8988T (cell line): ENCODE data around the gene MOB1B.
"Not testable (repeated sequence)": the region's sequence is repeated elsewhere in the genome, so short reads cannot be mapped to it uniquely, and the experiment has no call there.

Experiments used
- DNase-seq: peaks from one replicate; pipeline ENCODE4 v3.0.0; 2011

The MOB1B gene

DNA sequence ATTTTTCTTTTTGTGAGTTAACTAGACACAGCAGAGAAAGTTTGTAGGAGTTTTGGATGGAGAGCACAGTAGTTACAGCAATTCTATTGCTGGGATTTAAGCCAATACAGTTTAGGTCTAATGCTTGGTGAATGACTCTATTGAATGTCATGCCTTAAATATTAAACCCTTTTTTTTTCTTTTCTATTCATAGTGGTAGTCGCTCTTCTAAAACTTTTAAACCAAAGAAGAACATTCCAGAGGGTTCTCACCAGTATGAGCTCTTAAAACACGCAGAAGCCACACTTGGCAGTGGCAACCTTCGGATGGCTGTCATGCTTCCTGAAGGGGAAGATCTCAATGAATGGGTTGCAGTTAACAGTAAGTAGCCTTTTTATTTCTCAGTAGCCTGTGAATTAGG is 56.5 kb downstream of the MOB1B start:
- no peak for DNase-seq

DNA sequence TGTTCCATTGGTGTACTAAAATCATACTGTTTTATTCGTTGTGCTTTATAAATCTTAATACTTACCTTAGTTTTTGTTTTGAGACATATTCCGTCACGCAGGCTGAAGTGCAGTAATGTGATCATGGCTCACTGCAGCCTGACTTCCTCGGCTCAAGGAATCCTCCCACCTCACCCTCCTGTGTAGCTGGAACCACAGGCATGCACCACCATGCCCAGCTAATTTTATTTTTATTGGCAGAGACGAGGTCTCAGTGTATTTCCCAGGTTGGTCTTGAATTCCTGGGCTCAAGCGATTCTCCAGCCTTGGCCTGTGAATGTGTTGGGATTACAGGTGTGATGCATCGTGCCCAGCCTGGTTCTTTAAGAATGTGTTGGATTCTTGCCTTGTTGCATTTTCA is 66.9 kb downstream of the MOB1B start:
- no peak for DNase-seq

DNA sequence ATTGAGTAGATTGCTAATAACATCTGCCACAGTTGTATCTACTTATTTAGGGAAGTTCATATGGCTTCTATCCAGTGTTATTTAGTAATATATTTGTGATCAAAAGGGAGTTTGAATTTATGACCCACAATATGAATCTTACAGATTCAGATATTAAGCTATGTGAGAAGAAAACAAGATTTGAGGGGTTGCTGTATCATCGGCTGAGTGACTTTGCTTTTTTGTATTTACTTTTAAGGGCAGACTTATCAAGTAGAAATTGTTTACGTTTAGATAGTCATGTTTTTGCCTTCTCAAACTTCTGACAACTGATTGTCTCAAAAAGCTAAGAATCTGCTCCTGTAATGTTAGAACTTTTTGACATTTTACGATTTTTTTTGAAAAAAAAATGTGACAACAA is 74.1 kb downstream of the MOB1B start:
- no peak for DNase-seq

DNA sequence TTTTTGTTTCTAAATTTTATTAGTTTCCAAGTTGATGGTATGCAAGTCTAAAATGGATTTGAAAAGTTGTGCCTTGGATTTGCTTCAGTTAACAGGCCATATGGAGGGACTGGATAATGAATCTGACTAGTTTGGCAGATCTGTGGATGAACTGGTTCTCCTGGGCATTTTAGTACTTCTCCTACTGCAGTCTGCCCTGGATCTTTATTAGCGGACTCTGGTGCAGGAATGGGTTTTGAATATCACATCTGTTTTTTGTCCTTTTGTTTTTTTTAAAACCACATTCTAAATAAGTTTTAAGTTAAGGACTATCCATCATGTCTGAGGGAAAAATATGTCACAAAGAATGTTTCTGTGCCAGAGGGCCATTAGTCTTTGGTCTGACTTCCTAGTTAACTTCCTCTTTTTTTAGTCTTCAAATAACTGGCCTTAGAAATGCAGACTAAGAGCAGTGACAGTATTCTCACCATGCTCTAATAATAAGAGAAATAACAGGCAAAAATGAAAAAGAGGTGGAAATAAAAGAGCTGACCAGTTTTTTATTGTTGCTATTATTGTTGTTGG is 77.4 kb downstream of the MOB1B start:
- DNase-seq, result no peak

DNA sequence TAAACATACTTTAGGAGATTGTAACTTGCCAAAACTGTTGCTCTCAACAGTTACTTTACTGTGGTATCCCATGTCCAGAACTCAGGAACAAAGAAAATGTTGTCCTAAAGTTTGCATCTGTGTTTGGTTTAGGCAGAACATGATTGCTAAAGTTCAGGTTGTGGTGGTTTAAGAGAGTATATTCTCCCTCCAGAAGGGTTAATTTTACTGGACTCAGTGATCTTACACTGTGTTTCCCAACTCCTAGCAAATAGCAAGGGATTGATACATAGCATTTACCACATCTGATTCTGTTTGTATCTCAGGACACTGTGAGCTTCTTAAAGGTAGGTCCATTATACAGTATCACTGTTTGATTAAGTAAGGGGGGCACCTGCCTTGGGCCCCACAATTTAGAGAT is 78.0 kb downstream of the MOB1B start:
- no peak for DNase-seq

DNA sequence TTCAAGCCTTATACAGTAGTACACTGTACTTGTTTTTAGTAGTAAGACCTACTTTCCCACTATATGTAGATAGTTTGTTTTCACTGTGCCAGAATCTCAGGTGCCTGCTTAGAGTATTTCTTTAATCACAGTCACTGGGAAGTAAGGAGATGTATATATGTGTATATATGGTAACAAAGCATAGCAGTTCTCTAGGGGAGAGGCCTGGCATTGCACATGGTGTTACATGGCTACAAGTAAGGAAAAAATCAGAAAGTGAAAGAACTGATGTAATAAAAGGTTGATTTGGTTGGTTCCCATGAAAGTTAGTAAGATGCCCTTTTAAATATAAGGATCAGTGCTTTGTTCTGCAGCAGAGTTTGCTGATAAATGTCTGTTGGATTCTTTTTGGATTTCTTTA is 81.9 kb downstream of the MOB1B start:
- no peak for DNase-seq

DNA sequence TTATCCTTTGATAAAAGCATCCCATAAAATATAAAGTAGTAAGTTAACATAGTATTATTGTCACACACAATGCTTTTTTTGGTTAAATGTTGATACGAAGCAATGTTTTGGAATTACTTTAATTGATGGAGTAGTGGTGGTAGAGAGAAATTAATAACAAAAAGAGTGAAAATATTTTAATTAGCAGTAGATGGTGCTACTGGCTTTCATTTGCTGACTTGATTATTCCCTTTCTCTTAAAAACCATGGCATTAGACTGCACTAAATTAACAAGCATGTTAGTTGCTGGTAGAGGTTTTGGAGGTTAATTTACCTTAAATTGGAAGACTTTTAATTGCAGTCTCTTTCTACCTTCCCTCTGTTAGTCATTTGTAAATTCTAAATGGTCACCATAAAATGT is 82.4 kb downstream of the MOB1B start:
- no peak for DNase-seq

DNA sequence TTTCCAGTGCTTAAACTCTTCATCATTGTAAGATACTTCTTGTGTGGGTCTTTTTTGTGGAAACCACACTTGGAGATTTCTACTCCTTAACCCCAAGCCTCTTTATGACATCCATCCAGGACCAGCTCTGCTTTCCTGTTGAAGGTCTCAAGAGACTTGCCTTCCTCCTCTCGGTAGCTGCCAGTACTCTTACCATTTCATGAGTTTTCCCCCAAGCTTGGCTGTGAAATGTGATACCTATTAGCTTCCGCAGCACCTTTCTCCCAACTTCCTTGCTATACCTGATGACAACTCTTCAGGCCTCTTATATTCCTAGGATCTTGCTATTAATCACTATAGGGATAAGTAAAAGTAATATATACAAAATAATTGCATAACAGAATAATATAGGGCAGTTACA is 89.4 kb downstream of the MOB1B start:
- DNase-seq, result no peak

DNA sequence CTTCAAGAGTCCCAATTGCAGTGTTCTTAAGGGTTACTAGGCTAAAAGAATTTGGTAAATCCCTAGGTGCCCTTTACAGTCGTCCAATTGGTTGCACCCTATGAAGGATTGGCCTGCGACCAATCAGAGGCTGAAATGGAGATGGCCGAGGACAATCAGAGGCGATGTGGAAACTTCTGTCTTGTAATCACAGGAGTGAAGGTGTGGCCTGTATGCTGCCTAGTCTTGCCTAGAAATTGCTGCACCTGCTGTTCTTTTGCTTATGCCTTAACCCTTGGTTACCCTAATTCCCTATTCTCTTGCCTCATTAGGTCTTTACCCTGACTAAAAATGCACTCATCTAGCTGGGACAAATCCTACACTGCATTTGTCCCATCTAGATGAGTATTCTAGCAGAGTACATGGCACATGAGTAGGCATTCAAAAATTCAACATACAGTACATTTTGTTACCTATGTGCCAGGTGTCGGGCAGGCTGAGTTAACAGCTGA is 90.3 kb downstream of the MOB1B start:
- no peak for DNase-seq

DNA sequence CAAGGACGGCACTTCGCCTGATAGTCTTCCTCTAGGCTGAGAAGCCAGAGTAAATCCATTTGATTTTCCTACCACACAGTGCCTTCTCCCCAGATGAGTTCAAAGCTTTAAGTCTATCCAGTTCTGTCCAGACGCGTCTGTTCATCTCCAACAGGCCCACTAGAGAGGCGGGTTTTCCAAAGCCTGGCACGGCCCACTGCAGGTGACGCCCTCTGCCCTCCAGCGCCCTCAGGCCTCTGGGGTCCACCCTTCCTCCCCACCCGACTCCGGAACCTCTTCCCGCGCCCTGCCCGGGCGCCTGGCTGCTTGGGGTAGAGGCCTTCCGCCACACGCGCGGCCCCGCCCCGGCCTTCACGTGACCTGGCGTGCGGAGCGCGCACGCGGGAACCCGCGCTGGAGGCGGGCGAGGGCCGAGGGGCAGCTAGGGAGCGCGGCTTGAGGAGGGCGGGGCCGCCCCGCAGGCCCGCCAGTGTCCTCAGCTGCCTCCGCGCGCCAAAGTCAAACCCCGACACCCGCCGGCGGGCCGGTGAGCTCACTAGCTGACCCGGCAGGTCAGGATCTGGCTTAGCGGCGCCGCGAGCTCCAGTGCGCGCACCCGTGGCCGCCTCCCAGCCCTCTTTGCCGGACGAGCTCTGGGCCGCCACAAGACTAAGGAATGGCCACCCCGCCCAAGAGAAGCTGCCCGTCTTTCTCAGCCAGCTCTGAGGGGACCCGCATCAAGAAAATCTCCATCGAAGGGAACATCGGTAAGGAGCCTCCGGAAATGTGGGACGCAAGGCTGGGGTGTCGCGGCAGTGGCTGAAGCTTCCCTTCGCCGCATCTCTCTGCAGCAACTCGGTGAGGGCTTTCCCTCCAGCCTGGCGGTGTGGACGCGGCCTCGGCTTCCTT is 91.3 kb downstream of the MOB1B start, which contains the start of gene DCK:
Gene DCK (plus strand): TSS at position 469 of the 888 bp plus-strand sequence. CDS start 187 bp downstream, at position 656.
- DNase-seq, result peak; percentile 65

DNA sequence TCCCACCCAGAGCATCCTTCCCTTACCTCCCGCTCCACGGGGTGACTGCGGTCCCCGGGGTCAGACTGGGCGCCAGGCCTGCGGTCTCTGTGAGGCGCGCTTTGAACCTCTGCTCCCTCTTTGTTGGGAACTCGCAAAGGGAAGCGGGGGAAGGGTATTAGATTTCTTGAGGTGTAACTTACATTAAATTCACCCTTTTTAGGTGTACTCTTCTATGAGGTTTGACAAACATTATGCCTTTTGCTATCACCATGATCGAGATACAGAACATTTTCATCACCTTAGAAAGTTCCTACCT is 91.8 kb downstream of the MOB1B start:
- no peak for DNase-seq

DNA sequence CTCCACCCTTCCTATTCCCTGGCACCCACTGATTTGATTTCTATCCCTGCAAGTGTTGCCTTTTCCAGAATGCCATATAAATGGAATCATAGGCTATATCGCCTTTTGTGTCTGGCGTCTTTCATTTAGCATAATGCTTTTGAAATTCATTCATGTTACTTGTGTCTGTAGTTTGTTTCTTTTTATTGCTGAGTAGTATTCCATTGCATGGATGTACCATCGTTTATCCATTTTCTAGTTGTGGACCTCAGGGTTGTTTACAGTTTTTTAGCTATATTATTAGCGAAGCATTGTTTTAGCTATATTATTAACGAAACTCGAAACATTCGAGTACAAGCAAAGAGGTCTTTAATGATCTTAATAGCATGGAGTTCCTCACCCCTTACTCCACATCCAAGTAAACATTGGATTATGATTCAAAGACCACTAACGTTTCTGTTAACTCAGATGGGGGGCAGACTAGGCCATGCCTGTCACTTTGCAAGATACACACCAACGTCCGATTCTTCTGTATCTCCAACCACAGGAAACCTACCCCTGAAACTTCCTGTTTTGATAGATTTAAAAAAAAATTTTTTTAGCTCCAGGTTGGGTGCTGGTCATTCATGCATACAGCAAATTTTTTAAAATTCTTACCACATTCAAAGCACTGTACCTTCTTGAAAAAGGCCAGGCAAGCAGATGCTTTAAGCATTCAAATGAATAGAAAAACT is 92.4 kb downstream of the MOB1B start:
- no peak for DNase-seq

DNA sequence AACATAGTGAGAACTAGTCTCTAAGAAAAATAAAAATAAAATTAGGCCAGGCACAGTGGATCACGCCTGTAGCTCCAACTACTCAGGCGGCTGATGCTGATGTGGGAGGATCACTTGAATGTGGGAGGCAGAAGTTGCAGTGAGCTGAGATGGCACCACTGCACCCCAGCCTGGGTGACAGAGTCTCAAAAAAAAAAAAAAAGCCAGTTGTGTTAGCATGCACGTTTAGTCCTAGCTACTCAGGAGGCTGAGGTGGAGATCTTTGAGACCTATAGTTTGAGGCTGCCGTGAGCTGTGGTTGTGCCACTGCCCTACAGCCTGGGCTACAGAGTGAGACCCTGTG is 93.8 kb downstream of the MOB1B start:
- DNase-seq, result no peak

DNA sequence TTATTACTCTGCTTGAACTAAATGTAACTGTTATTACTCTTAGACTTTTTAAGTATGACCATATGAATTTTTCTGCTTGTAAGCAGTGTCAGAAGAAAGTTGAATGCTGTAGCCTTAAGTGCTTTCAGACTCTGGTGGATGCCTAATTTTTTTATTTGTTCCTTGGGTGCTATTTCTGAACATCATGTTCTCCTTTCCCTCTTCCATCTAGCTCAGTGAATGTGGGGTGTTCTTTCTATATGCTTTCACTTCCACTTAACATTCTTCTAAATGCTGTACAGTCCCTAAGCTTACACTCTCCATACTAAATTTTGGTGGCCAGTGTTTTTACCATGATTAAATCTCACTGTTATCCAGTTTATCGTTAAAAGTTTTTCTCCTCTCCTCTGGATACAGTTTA is 94.9 kb downstream of the MOB1B start:
- DNase-seq, result no peak

DNA sequence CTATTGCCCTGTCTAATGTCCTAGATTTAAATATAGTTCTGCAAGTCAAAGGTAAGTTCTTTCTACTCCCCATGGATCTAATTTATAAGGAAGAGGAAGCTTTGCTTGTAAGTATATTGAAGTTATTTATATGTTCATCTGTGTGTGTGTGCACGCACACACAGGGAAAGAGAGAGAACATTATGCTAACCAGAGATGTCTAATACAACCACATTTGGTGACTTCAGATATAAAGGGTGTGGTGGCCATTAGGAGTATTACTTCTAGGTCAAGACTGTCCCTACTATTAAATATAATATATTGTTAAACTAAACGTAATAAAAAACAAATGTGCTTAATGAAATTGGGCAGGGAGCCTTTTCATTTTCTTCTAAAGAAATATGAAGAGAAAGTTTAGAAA is 95.4 kb downstream of the MOB1B start:
- no peak for DNase-seq

DNA sequence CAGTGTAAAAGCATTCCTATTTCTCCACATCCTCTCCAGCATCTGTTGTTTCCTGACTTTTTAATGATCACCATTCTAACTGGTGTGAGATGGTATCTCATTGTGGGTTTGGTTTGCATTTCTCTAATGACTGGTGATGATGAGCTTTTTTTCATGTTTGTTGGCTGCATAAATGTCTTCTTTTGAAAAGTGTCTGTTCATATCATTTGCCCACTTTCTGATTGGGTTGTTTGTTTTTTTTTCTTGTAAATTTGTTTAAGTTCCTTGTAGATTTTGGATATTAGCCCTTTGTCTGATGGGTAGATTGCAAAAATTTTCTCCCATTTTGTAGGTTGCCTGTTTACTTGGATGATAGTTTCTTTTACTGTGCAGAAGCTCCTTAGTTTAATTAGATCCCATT is 97.5 kb downstream of the MOB1B start:
- not testable (repeated sequence) for DNase-seq

DNA sequence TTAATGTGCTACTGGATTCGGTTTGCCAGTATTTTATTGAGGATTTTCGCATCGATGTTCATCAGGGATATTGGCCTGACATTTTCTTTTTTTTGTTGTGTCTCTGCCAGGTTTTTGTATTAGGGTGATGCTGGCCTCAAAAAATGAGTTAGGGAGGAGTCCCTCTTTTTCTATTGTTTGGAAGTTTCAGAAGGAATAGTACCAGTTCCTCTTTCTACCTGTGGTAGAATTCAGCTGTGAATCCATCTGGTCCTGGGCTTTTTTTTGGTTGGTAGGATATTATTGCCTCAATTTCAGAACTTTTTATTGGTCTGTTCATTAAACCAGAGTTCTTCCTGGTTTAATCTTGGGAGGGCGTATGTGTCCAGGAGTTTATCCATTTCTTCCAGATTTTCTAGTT is 99.2 kb downstream of the MOB1B start:
- not testable (repeated sequence) for DNase-seq

DNA sequence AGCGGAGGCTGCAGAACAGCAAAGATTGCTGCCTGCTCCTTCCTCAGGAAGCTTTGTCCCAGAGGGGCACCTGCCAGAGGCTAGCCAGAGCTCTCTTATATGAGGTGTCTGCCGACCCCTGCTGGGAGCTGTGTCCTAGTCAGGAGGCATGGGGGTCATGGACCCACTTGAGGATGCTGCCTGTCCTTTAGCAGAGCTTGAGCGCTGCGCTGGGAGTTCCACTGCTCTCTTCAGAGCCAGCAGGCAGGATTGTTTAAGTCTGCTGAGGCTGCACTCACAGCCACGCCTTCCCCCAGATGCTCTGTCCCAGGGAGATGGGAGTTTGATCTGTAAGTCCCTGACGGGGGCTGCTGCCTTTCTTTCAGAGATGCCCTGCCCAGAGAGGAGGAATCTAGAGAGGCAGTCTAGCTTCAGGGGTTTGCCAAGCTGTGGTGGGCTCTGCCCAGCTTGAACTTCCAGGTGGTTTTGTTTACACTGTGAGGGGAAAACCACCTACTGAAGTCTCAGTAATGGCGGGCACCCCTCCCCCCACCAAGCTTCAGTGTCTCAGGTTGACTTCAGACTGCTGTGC is 102.2 kb downstream of the MOB1B start:
- no peak for DNase-seq

DNA sequence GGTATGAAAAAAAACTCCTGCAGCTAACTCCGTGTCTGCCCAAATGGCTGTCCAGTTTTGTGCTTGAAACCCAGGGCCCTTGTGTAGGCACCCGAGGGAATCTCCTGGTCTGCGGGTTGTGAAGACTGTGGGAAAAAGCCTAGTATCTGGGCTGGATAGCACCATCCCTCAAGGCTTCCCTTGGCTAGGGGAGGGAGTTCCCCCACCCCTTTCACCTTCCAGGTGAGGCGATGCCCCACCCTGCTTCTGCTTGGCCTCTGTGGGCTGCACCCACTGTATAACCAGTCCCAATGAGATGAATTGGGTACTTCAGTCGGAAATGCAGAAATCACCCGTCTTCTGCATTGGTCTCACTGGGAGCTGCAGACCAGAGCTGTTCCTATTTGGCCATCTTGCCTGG is 102.9 kb downstream of the MOB1B start:
- not testable (repeated sequence) for DNase-seq

DNA sequence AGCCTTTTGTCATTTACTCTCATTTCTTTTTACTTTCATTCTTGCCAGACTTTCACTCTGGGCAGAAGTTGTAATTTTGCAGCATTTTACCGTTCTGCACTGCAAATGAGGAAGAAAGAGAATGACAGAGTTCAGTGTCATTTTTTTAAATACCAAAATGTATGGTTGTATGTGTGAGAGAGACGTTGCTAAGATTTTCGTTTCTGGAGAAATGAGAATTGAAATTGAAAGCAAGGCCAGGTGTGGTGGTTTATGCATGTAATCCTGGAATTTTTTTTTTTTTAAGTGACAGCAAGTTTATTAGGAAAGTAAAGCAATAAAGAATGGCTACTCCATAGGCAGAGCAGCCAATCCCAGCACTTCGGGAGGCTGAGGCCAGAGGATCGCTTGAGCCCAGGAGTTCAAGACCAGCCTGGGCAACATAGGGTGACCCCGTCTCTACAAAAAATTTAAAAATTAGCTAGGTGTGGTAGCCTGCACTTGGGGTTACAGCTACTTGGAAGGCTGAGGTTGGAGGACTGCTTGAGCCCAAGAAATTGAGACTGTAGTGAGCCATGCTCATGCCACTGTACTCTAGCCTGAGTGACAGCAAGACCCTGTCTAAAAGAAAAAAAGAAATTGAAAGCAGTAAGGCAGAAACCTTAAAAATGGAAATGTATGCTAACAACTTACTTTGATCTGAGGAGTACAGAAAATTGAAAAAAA is 104.2 kb downstream of the MOB1B start:
- DNase-seq, result no peak

DNA sequence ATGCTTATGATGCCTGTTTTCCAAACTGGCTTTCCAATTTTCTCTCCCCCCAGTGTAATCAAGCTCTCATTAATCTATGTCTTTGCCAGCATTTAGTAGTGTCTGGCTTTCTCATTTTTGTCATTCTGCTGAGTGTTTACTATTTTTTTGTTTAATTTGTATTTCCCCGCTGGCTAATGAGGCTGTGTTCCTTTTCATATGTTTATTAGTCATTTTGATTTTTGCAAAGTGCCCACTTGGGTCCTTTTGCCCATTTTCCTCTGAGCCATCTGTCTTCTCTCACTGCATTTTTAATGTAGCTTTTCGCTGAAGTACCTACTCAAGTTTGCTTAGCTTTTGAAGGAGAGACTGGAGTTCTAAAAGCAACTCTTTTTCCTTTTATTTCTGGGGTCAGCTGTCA is 106.0 kb downstream of the MOB1B start:
- no peak for DNase-seq

DNA sequence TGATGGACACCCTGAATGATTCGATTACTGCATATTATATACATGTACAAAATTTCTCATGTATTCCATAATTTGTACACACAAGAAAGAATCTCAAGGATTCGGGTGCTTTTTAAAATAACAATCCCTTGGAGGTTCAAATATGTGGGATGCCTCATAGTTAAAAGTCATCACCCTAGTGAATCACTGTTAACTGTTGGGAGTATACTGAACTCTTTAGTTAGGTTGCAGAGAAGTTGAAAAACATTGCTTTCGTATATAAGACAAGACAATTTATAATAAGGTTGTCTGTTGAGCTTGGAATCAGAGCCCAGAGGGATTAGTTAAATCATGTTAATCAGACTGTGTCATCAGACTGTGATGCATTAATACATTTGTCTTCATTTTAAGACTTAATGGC is 106.9 kb downstream of the MOB1B start:
- DNase-seq, result no peak
